ENCODE data around the gene LRRTM4. TPM values are rescaled to one million over a fixed set of nuclear protein-coding genes. Genes with fewer than 3 reads are reported as not detected.

Gene LRRTM4
- total and polyA plus RNA-seq, 2 experiments from 2014 or later: not detected

DNA sequence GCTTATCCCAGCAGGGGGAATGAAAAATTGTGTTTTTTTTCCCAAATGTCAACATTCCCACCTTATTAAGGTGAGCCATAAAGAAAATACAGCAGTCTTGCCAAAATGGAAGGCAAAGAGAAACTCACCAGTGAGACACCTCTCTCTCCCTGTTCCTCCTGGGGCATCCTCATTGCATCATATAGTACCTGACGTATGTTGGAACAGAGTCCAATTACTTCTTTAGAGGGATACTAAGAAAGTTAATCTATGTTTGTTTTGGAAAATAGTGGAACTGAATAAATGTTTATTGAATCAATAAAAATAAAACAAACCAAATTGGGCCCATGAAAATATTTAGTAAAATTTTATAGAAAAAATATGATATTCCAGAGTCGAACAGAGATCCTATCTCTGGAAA is 700.4 kb downstream of the LRRTM4 start:
- H3F3A ChIP-seq (ENCODE audit: insufficient read depth): no peaks in the 10 kb centered on the region
- H3K9me3 ChIP-seq (ENCODE audit: low read depth): no peaks in the 10 kb centered on the region
- H3K4me1 ChIP-seq (ENCODE audit: insufficient read depth): no peaks in the 10 kb centered on the region
- no peak overlapping the region for H3K4me3 ChIP-seq
- H3K79me2 ChIP-seq (ENCODE audit: insufficient read depth): no peaks in the 10 kb centered on the region
- TF ChIP-seq EZH2phosphoT487 (IDR thresholded peaks at IDR 0.05; ENCODE audit: insufficient read depth, low read depth) (no peak), EZH2 (IDR thresholded peaks at IDR 0.05; ENCODE audit: insufficient read depth, poor library complexity, severe bottlenecking) (no peak)
- WGBS, 2 experiments (ENCODE audit: low coverage in 1 of 2, low lambda C conversion rate in 2 of 2, missing lambda C conversion rate in 2 of 2): 35 to 38% methylated on average over 2 of the region's 2 CpGs
- no peaks in the 10 kb centered on the region for H3K27me3 ChIP-seq (replicated peaks; ENCODE audit: insufficient read depth)
- H2AFZ ChIP-seq: no peak overlapping the region
- no peak for DNase-seq
- H3K4me2 ChIP-seq (ENCODE audit: unreplicated experiment): no peak overlapping the region
- no peak overlapping the region for H3K27ac ChIP-seq
- H3K9ac ChIP-seq: no peak overlapping the region
- H4K20me1 ChIP-seq (ENCODE audit: insufficient read depth): no peaks in the 10 kb centered on the region
- in situ Hi-C loops (cut with MboI): no loop called here
- H3K36me3 ChIP-seq (ENCODE audit: low read depth): no peaks in the 10 kb centered on the region
- no peaks in the 10 kb centered on the region for H3K9me2 ChIP-seq (ENCODE audit: insufficient read depth)

DNA sequence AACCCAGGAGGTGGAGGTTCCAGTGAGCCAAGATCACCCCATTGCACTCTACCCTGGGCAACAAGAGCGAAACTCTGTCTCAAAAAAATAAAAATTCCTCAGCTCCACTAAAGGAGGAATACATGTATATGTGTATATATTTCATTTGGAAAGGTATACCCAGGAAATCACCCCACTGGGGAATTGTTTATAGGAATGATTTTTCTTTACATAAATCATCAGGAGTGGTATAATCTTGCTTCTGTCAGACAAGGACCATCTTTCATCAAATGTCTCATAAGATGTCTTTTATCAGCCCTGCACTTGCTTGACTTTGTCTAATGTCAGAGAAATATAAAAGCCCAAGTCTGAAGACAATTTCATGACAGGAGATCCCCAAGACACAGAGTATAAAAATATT is 709.1 kb downstream of the LRRTM4 start:
- Histone ChIP-seq H3F3A (ENCODE audit: insufficient read depth) (no peaks in the 10 kb centered on the region), H3K4me1 (ENCODE audit: insufficient read depth) (no peaks in the 10 kb centered on the region), H3K27me3 (replicated peaks; ENCODE audit: insufficient read depth) (no peaks in the 10 kb centered on the region), H3K79me2 (ENCODE audit: insufficient read depth) (no peaks in the 10 kb centered on the region), H3K9me2 (ENCODE audit: insufficient read depth) (no peaks in the 10 kb centered on the region), H3K27ac (no peak overlapping the region), H3K4me2 (ENCODE audit: unreplicated experiment) (no peak overlapping the region), H4K20me1 (ENCODE audit: insufficient read depth) (no peaks in the 10 kb centered on the region), H3K9ac (no peak overlapping the region), H3K36me3 (ENCODE audit: low read depth) (no peaks in the 10 kb centered on the region), H3K4me3 (no peak overlapping the region), H3K9me3 (ENCODE audit: low read depth) (no peaks in the 10 kb centered on the region), H2AFZ (no peak overlapping the region)
- no peak for TF ChIP-seq EZH2phosphoT487 (IDR thresholded peaks at IDR 0.05; ENCODE audit: insufficient read depth, low read depth)
- in situ Hi-C loops (cut with MboI): no loop called here
- WGBS, 2 experiments (ENCODE audit: low coverage in 1 of 2, low lambda C conversion rate in 2 of 2, missing lambda C conversion rate in 2 of 2): 15 to 18% methylated on average over 1 of the region's 1 CpG
- no peak for DNase-seq

DNA sequence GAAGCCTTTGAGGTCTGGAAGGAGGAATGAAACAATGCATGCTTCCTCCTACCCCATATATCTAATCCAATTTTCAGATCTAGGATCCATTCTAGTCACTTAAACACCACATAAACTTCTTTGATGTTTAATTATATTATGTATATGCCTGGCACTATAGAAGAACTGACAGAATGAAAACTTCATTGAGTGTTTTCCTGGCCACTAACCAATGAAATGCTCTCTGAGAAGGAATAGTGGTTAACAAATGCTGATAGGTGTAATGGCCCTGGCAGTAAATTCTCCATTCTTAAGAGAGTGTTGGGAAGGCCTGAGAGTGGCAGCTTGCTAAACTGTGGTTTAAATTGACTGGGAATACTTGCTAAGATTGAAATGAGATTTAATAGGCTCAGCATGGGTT is 710.0 kb downstream of the LRRTM4 start:
- H3K9me3 ChIP-seq (ENCODE audit: low read depth): no peaks in the 10 kb centered on the region

DNA sequence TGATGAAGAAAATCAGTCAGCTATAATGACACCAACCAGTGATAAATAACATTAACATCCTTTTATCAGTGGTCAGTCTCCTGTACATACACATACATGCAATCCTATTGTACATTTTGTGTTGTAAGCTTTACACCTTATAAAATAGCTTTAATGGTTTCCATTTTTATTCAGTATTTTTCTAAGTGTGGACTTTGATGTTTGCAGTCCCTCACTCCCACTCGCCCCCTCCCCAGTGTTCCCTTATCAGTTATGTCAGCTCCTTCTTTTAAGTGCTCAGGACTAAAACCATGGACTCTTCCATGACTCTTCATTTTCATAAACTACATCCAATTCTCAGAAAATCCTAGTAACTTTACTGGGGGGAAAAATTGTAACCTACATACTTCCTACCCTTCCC is 713.0 kb downstream of the LRRTM4 start:
- no peaks in the 10 kb centered on the region for H3F3A ChIP-seq (ENCODE audit: insufficient read depth)
- H3K4me2 ChIP-seq (ENCODE audit: unreplicated experiment): no peak overlapping the region
- no peak overlapping the region for H3K27ac ChIP-seq
- H4K20me1 ChIP-seq (ENCODE audit: insufficient read depth): no peaks in the 10 kb centered on the region
- H3K9me2 ChIP-seq (ENCODE audit: insufficient read depth): no peaks in the 10 kb centered on the region
- no peaks in the 10 kb centered on the region for H3K4me1 ChIP-seq (ENCODE audit: insufficient read depth)
- TF ChIP-seq EZH2phosphoT487 (IDR thresholded peaks at IDR 0.05; ENCODE audit: insufficient read depth, low read depth) (no peak), EZH2 (IDR thresholded peaks at IDR 0.05; ENCODE audit: insufficient read depth, poor library complexity, severe bottlenecking) (no peak)
- no peaks in the 10 kb centered on the region for H3K79me2 ChIP-seq (ENCODE audit: insufficient read depth)
- H3K9ac ChIP-seq: no peak overlapping the region
- no peaks in the 10 kb centered on the region for H3K9me3 ChIP-seq (ENCODE audit: low read depth)
- in situ Hi-C loops (cut with MboI): no loop called here
- 0 to 5% methylated on average over 1 of the region's 1 CpG for WGBS, 2 experiments (ENCODE audit: low coverage in 1 of 2, low lambda C conversion rate in 2 of 2, missing lambda C conversion rate in 2 of 2)
- H2AFZ ChIP-seq: no peak overlapping the region
- no peaks in the 10 kb centered on the region for H3K27me3 ChIP-seq (replicated peaks; ENCODE audit: insufficient read depth)
- no peak overlapping the region for H3K4me3 ChIP-seq
- DNase-seq: no peak
- H3K36me3 ChIP-seq (ENCODE audit: low read depth): no peaks in the 10 kb centered on the region

More for the DNA sequence above, 710.0 kb downstream of the LRRTM4 start:
- Histone ChIP-seq H2AFZ (no peak overlapping the region), H3K36me3 (ENCODE audit: low read depth) (no peaks in the 10 kb centered on the region), H3K79me2 (ENCODE audit: insufficient read depth) (no peaks in the 10 kb centered on the region), H3K27me3 (replicated peaks; ENCODE audit: insufficient read depth) (no peaks in the 10 kb centered on the region), H3K4me3 (no peak overlapping the region), H4K20me1 (ENCODE audit: insufficient read depth) (no peaks in the 10 kb centered on the region), H3K4me1 (ENCODE audit: insufficient read depth) (no peaks in the 10 kb centered on the region), H3K9ac (no peak overlapping the region), H3K27ac (no peak overlapping the region), H3K4me2 (ENCODE audit: unreplicated experiment) (no peak overlapping the region), H3K9me2 (ENCODE audit: insufficient read depth) (no peaks in the 10 kb centered on the region), H3F3A (ENCODE audit: insufficient read depth) (no peaks in the 10 kb centered on the region)
- TF ChIP-seq EZH2 (IDR thresholded peaks at IDR 0.05; ENCODE audit: insufficient read depth, poor library complexity, severe bottlenecking) (no peak), EZH2phosphoT487 (IDR thresholded peaks at IDR 0.05; ENCODE audit: insufficient read depth, low read depth) (no peak)
- in situ Hi-C loops (cut with MboI): no loop called here
- no peak for DNase-seq

DNA sequence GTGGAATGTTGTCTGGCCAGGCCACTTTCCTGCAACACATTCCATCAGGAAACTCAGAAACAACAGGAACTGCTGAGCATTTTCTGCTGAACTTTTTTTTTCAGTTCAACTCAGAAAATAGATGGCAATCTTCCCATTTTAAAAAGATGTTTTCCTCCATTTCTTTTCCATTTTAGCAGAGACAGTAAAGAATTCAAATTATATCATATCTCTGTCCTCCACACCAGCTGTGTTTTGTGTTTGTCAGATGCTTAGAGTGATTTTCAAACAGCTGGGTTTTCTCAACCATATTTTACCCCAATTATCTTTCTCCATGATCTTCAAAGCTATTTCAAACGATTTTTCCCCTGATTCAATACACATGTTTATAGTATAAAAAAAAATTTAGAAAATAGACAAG is 713.4 kb downstream of the LRRTM4 start:
- no peaks in the 10 kb centered on the region for H3F3A ChIP-seq (ENCODE audit: insufficient read depth)
- no peaks in the 10 kb centered on the region for H4K20me1 ChIP-seq (ENCODE audit: insufficient read depth)
- no peak overlapping the region for H3K4me3 ChIP-seq
- H3K27me3 ChIP-seq (replicated peaks; ENCODE audit: insufficient read depth): no peaks in the 10 kb centered on the region
- H3K9me3 ChIP-seq (ENCODE audit: low read depth): no peaks in the 10 kb centered on the region
- no peaks in the 10 kb centered on the region for H3K4me1 ChIP-seq (ENCODE audit: insufficient read depth)
- DNase-seq: no peak
- H3K27ac ChIP-seq: no peak overlapping the region
- TF ChIP-seq EZH2 (IDR thresholded peaks at IDR 0.05; ENCODE audit: insufficient read depth, poor library complexity, severe bottlenecking): no peak
- no peak for TF ChIP-seq EZH2phosphoT487 (IDR thresholded peaks at IDR 0.05; ENCODE audit: insufficient read depth, low read depth)
- no peak overlapping the region for H2AFZ ChIP-seq
- H3K79me2 ChIP-seq (ENCODE audit: insufficient read depth): no peaks in the 10 kb centered on the region
- in situ Hi-C loops (cut with MboI): no loop called here
- no peaks in the 10 kb centered on the region for H3K36me3 ChIP-seq (ENCODE audit: low read depth)
- H3K9me2 ChIP-seq (ENCODE audit: insufficient read depth): no peaks in the 10 kb centered on the region
- H3K9ac ChIP-seq: no peak overlapping the region
- no peak overlapping the region for H3K4me2 ChIP-seq (ENCODE audit: unreplicated experiment)
- 0 to 2% methylated on average over 1 of the region's 1 CpG for WGBS, 2 experiments (ENCODE audit: low coverage in 1 of 2, low lambda C conversion rate in 2 of 2, missing lambda C conversion rate in 2 of 2)

All from GM23248 (cell line).